Measurements from ENCODE around the gene LYPD3. TPM values are rescaled to one million over a fixed set of nuclear protein-coding genes. Genes with fewer than 3 reads are reported as not detected.
"Not testable (repeated sequence)": the region's sequence is repeated elsewhere in the genome, so short reads cannot be mapped to it uniquely, and the experiment has no call there.

The LYPD3 gene
- polyA plus RNA-seq, 3 donors from 2014 or later: 1.3 to 2.4 (median 1.4) TPM

GRCh38 chr19:43446746-43447489, 18.5 kb downstream of the LYPD3 start:
- H3K4me3 Mint-ChIP-seq: no peak overlapping the region
- H3K27me3 Mint-ChIP-seq (ENCODE audit: low read depth in 3 of 3): peaks cover 0 to 3% (median 2%) of the 10 kb centered on the region in 3 donors
- H3K27ac Mint-ChIP-seq: peak overlapping the region; percentile 36 to 88 (median 70)
- H3K36me3 Mint-ChIP-seq: no peaks in the 10 kb centered on the region
- peak; percentile 62 to 77 (median 73) for DNase-seq
- no peaks in the 10 kb centered on the region for H3K9me3 Mint-ChIP-seq
- peaks cover 6 to 9% of the 10 kb centered on the region in 2 donors for H3K4me1 Mint-ChIP-seq

GRCh38 chr19:43445426-43445825, 20.0 kb downstream of the LYPD3 start:
- Mint-ChIP-seq H3K27me3 (ENCODE audit: low read depth in 3 of 3) (peaks cover 0 to 2% (median 2%) of the 10 kb centered on the region in 3 donors), H3K4me1 (peaks cover 10 to 12% of the 10 kb centered on the region in 2 donors), H3K36me3 (no peaks in the 10 kb centered on the region), H3K27ac (peak overlapping the region in 3 of 6 donors; percentile 61 to 83 (median 70)), H3K9me3 (no peaks in the 10 kb centered on the region), H3K4me3 (no peak overlapping the region)
- no peak for DNase-seq

- Mint-ChIP-seq H3K27me3 (ENCODE audit: low read depth in 3 of 3) (peaks cover 0 to 2% (median 2%) of the 10 kb centered on the region in 3 donors), H3K9me3 (no peaks in the 10 kb centered on the region), H3K36me3 (no peaks in the 10 kb centered on the region), H3K4me1 (peaks cover 12 to 15% of the 10 kb centered on the region in 2 donors), H3K4me3 (no peak overlapping the region), H3K27ac (peak overlapping the region in 4 of 6 donors; percentile 40 to 65 (median 52))
- DNase-seq: no peak
Measured at GRCh38 chr19:43444531-43445287, 20.7 kb downstream of the LYPD3 start.

GRCh38 chr19:43444091-43444490, 21.3 kb downstream of the LYPD3 start:
- H3K36me3 Mint-ChIP-seq; H3K9me3 Mint-ChIP-seq; H3K27me3 Mint-ChIP-seq (ENCODE audit: low read depth in 3 of 3); H3K4me3 Mint-ChIP-seq; DNase-seq: not testable (repeated sequence)
- Mint-ChIP-seq H3K4me1 (peaks cover 19 to 21% of the 10 kb centered on the region in 2 donors), H3K27ac (peak overlapping the region in 1 of 6 donors; percentile 65)

- peaks cover 0 to 3% (median 0%) of the 10 kb centered on the region in 3 donors for H3K27me3 Mint-ChIP-seq (ENCODE audit: low read depth in 3 of 3)
- DNase-seq: no peak
- no peaks in the 10 kb centered on the region for H3K36me3 Mint-ChIP-seq
- no peaks in the 10 kb centered on the region for H3K9me3 Mint-ChIP-seq
- peaks cover 32 to 35% of the 10 kb centered on the region in 2 donors for H3K4me1 Mint-ChIP-seq
- peak overlapping the region; percentile 48 to 88 (median 72) for H3K27ac Mint-ChIP-seq
- no peak overlapping the region for H3K4me3 Mint-ChIP-seq
Measured at GRCh38 chr19:43441716-43442115, 23.7 kb downstream of the LYPD3 start.

GRCh38 chr19:43439709-43440063, 25.7 kb downstream of the LYPD3 start:
- Mint-ChIP-seq H3K27ac (peak overlapping the region; percentile 83 to 94 (median 89)), H3K27me3 (ENCODE audit: low read depth in 3 of 3) (peaks cover 0 to 3% (median 2%) of the 10 kb centered on the region in 3 donors), H3K4me3 (peak overlapping the region in 3 of 5 donors; percentile 62 to 75 (median 64)), H3K36me3 (no peaks in the 10 kb centered on the region), H3K9me3 (no peaks in the 10 kb centered on the region), H3K4me1 (peaks cover 31 to 35% of the 10 kb centered on the region in 2 donors)
- no peak for DNase-seq

GRCh38 chr19:43439032-43439708, 26.2 kb downstream of the LYPD3 start:
- no peaks in the 10 kb centered on the region for H3K9me3 Mint-ChIP-seq
- H3K4me3 Mint-ChIP-seq: peak overlapping the region; percentile 23 to 75 (median 64)
- peaks cover 31 to 35% of the 10 kb centered on the region in 2 donors for H3K4me1 Mint-ChIP-seq
- H3K27me3 Mint-ChIP-seq (ENCODE audit: low read depth in 3 of 3): peaks cover 0 to 3% (median 2%) of the 10 kb centered on the region in 3 donors
- peak overlapping the region; percentile 83 to 94 (median 89) for H3K27ac Mint-ChIP-seq
- no peaks in the 10 kb centered on the region for H3K36me3 Mint-ChIP-seq
- DNase-seq: peak; percentile 58 to 76 (median 65)

- no peak for DNase-seq
- no peaks in the 10 kb centered on the region for H3K36me3 Mint-ChIP-seq
Measured at GRCh38 chr19:43438291-43439031, 26.9 kb downstream of the LYPD3 start.

GRCh38 chr19:43437712-43438111, 27.7 kb downstream of the LYPD3 start:
- no peaks in the 10 kb centered on the region for H3K36me3 Mint-ChIP-seq
- H3K27ac Mint-ChIP-seq: peak overlapping the region; percentile 65 to 83 (median 78)
- H3K27me3 Mint-ChIP-seq (ENCODE audit: low read depth in 3 of 3): peaks cover 0 to 3% (median 2%) of the 10 kb centered on the region in 3 donors
- DNase-seq: no peak
- H3K4me1 Mint-ChIP-seq: peaks cover 37% of the 10 kb centered on the region in 2 donors
- peak overlapping the region in 2 of 5 donors; percentile 14 to 47 for H3K4me3 Mint-ChIP-seq
- H3K9me3 Mint-ChIP-seq: no peaks in the 10 kb centered on the region

More at GRCh38 chr19:43438291-43439031, 26.9 kb downstream of the LYPD3 start:
- peak overlapping the region; percentile 23 to 75 (median 64) for H3K4me3 Mint-ChIP-seq
- peak overlapping the region; percentile 83 to 94 (median 89) for H3K27ac Mint-ChIP-seq
- H3K4me1 Mint-ChIP-seq: peaks cover 31 to 35% of the 10 kb centered on the region in 2 donors
- peaks cover 0 to 3% (median 2%) of the 10 kb centered on the region in 3 donors for H3K27me3 Mint-ChIP-seq (ENCODE audit: low read depth in 3 of 3)
- no peaks in the 10 kb centered on the region for H3K9me3 Mint-ChIP-seq

GRCh38 chr19:43437284-43437683, 28.1 kb downstream of the LYPD3 start:
- Mint-ChIP-seq H3K4me1 (peaks cover 37 to 40% of the 10 kb centered on the region in 2 donors), H3K27ac (peak overlapping the region; percentile 75 to 83 (median 80))
- DNase-seq; H3K4me3 Mint-ChIP-seq; H3K27me3 Mint-ChIP-seq (ENCODE audit: low read depth in 3 of 3); H3K9me3 Mint-ChIP-seq; H3K36me3 Mint-ChIP-seq: not testable (repeated sequence)

- DNase-seq: no peak
- no peaks in the 10 kb centered on the region for H3K9me3 Mint-ChIP-seq
- peak overlapping the region in 4 of 6 donors; percentile 4 to 93 (median 84) for H3K27ac Mint-ChIP-seq
- H3K36me3 Mint-ChIP-seq: no peaks in the 10 kb centered on the region
- H3K27me3 Mint-ChIP-seq (ENCODE audit: low read depth in 3 of 3): peaks cover 0 to 2% (median 1%) of the 10 kb centered on the region in 3 donors
- peaks cover 37 to 40% of the 10 kb centered on the region in 2 donors for H3K4me1 Mint-ChIP-seq
- no peak overlapping the region for H3K4me3 Mint-ChIP-seq
Measured at GRCh38 chr19:43435775-43436174, 29.6 kb downstream of the LYPD3 start.

- DNase-seq: no peak
- no peak overlapping the region for H3K27ac Mint-ChIP-seq
- H3K27me3 Mint-ChIP-seq (ENCODE audit: low read depth in 3 of 3): peaks cover 0 to 2% (median 1%) of the 10 kb centered on the region in 3 donors
- no peaks in the 10 kb centered on the region for H3K36me3 Mint-ChIP-seq
- H3K4me3 Mint-ChIP-seq: no peak overlapping the region
- peaks cover 22 to 24% of the 10 kb centered on the region in 2 donors for H3K4me1 Mint-ChIP-seq
- H3K9me3 Mint-ChIP-seq: no peaks in the 10 kb centered on the region
Measured at GRCh38 chr19:43433689-43434088, 31.7 kb downstream of the LYPD3 start.

GRCh38 chr19:43433358-43433673, 32.1 kb downstream of the LYPD3 start:
- H3K27me3 Mint-ChIP-seq (ENCODE audit: low read depth in 3 of 3): peaks cover 0 to 2% (median 1%) of the 10 kb centered on the region in 3 donors
- peaks cover 18 to 20% of the 10 kb centered on the region in 2 donors for H3K4me1 Mint-ChIP-seq
- no peaks in the 10 kb centered on the region for H3K9me3 Mint-ChIP-seq
- no peaks in the 10 kb centered on the region for H3K36me3 Mint-ChIP-seq
- peak overlapping the region in 4 of 6 donors; percentile 16 to 60 (median 18) for H3K27ac Mint-ChIP-seq
- no peak for DNase-seq
- no peak overlapping the region for H3K4me3 Mint-ChIP-seq
